SU-DHL-6 (cell line): Measurements from ENCODE around the gene MAGEA9.

ENCODE experiments used
- H2AFZ ChIP-seq: fragments of 200-600 bp; sonication (generic); 2 replicates; pipeline ENCODE4 v1.6.1; 2014; ENCODE audit warnings: low read depth, mild to moderate bottlenecking, moderate library complexity, mixed read lengths, antibody characterized with exemption, low read length; ENCODE audit not compliant: severe bottlenecking
- H3F3A ChIP-seq: fragments of 200-600 bp; shearing (Covaris generic); 2 replicates; pipeline ENCODE4 v1.6.0; 2016; ENCODE audit warnings: antibody characterized with exemption, mild to moderate bottlenecking; ENCODE audit not compliant: insufficient read depth
- H3K27ac ChIP-seq: fragments of 200-600 bp; sonication (generic); 2 replicates; pipeline ENCODE4 v1.5.1; 2016; ENCODE audit warnings: low read depth, mild to moderate bottlenecking, low read length, moderate library complexity, mixed read lengths
- H3K27me3 ChIP-seq: fragments of 200-600 bp; sonication (generic), shearing (Covaris generic); 2 replicates; pipeline ENCODE4 v1.6.0; 2014; ENCODE audit warnings: mild to moderate bottlenecking, low read length
- H3K36me3 ChIP-seq: fragments of 200-600 bp; sonication (generic); 2 replicates; pipeline ENCODE4 v1.6.1; 2014; ENCODE audit warnings: mild to moderate bottlenecking, low read length, mixed read lengths
- H3K4me2 ChIP-seq: fragments of 300-600, 200-600 bp; shearing (Covaris generic), sonication (generic); 2 replicates; pipeline ENCODE4 v1.6.0; 2014; ENCODE audit warnings: low read length, low read depth, mild to moderate bottlenecking; ENCODE audit not compliant: poor library complexity, severe bottlenecking
- H3K4me3 ChIP-seq: fragments of 200-600 bp; sonication (generic); 2 replicates; pipeline ENCODE4 v1.5.1; 2014; ENCODE audit warnings: antibody characterized with exemption, low read length, mild to moderate bottlenecking, mixed read lengths; ENCODE audit not compliant: insufficient read depth, poor library complexity, severe bottlenecking
- H3K79me2 ChIP-seq: fragments of 200-600 bp; sonication (generic); 2 replicates; pipeline ENCODE4 v1.6.1; 2014; ENCODE audit warnings: mild to moderate bottlenecking, low read length, moderate library complexity; ENCODE audit not compliant: insufficient read depth
- H3K9ac ChIP-seq: fragments of 200-600 bp; sonication (generic); 2 replicates; pipeline ENCODE4 v1.7.0; 2014; ENCODE audit warnings: mild to moderate bottlenecking, low read length
- H3K9me2 ChIP-seq: fragments of 200-600 bp; sonication (generic); replicated peaks from 2 replicates; pipeline ENCODE4 v1.6.1; 2014; ENCODE audit warnings: low read length; ENCODE audit not compliant: insufficient read depth
- H3K9me3 ChIP-seq: fragments of 200-600 bp; sonication (generic); 2 replicates; pipeline ENCODE4 v1.6.1; 2014; ENCODE audit warnings: low read length, mixed read lengths; ENCODE audit not compliant: insufficient read depth
- H4K20me1 ChIP-seq: fragments of 200-600 bp; sonication (generic); 2 replicates; pipeline ENCODE4 v1.6.1; 2014; ENCODE audit warnings: low read depth, mild to moderate bottlenecking, antibody characterized with exemption, low read length, moderate library complexity, mixed read lengths
- EZH2phosphoT487 ChIP-seq: fragments of 200-600 bp; sonication (generic), shearing (Covaris generic); conservative IDR thresholded peaks from 2 replicates; pipeline ENCODE4 v1.6.1; 2018; ENCODE audit warnings: mild to moderate bottlenecking, antibody characterized with exemption, low read length, moderate library complexity, mixed read lengths
- TF ChIP-seq, protein P1 (sequence below): fragments of 200-600 bp; sonication (generic); IDR thresholded peaks from one replicate; pipeline ENCODE4 v1.5.1; 2017; ENCODE audit warnings: antibody characterized with exemption, mild to moderate bottlenecking, low read length, moderate library complexity; ENCODE audit not compliant: insufficient read depth, poor library complexity, severe bottlenecking

Gene MAGEA9

GRCh38 chrX:149807747-149808458, 26.2 kb downstream of the MAGEA9 start:
- no peak for TF ChIP-seq EZH2phosphoT487
- TF ChIP-seq, protein P1, sequence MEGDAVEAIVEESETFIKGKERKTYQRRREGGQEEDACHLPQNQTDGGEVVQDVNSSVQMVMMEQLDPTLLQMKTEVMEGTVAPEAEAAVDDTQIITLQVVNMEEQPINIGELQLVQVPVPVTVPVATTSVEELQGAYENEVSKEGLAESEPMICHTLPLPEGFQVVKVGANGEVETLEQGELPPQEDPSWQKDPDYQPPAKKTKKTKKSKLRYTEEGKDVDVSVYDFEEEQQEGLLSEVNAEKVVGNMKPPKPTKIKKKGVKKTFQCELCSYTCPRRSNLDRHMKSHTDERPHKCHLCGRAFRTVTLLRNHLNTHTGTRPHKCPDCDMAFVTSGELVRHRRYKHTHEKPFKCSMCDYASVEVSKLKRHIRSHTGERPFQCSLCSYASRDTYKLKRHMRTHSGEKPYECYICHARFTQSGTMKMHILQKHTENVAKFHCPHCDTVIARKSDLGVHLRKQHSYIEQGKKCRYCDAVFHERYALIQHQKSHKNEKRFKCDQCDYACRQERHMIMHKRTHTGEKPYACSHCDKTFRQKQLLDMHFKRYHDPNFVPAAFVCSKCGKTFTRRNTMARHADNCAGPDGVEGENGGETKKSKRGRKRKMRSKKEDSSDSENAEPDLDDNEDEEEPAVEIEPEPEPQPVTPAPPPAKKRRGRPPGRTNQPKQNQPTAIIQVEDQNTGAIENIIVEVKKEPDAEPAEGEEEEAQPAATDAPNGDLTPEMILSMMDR: no peak
- H3K79me2 ChIP-seq: no peaks in the 10 kb centered on the region
- no peaks in the 10 kb centered on the region for H3K27me3 ChIP-seq
- no peak overlapping the region for H2AFZ ChIP-seq
- no peaks in the 10 kb centered on the region for H3K9me3 ChIP-seq
- H4K20me1 ChIP-seq: no peaks in the 10 kb centered on the region
- no peaks in the 10 kb centered on the region for H3K36me3 ChIP-seq
- no peak overlapping the region for H3K4me3 ChIP-seq
- H3K9ac ChIP-seq: no peak overlapping the region
- H3K4me2 ChIP-seq: no peak overlapping the region
- H3K27ac ChIP-seq: no peak overlapping the region
- H3F3A ChIP-seq: no peaks in the 10 kb centered on the region
- H3K9me2 ChIP-seq: no peaks in the 10 kb centered on the region

DNA sequence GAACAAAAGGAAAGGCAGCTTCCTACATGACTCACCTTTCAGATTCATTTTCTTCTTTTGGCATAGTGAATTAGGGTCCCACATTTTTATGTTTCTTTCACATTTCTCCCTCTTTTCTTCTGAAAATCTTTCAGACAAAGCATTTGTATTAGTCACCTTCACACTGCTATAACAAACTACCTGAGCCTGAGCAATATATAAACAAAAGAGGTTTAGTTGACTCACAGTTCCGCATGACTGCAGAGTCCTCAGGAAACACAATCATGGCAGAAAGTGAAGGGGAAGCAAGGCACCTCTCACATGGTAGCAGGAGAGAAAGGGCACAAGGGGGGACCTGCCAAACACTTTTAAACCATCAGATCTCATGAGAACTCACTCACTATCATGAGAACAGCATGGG, 36.9 kb downstream of the MAGEA9 start:
- Histone ChIP-seq H3K4me3 (no peak overlapping the region), H3K27me3 (no peaks in the 10 kb centered on the region), H2AFZ (no peak overlapping the region), H3K27ac (no peak overlapping the region), H3K36me3 (no peaks in the 10 kb centered on the region), H3F3A (no peaks in the 10 kb centered on the region), H3K4me2 (no peak overlapping the region), H3K79me2 (no peaks in the 10 kb centered on the region), H4K20me1 (no peaks in the 10 kb centered on the region), H3K9me2 (no peaks in the 10 kb centered on the region), H3K9me3 (no peaks in the 10 kb centered on the region), H3K9ac (no peak overlapping the region)
- TF ChIP-seq EZH2phosphoT487: no peak
- TF ChIP-seq, protein P1: no peak

- no peak overlapping the region for H2AFZ ChIP-seq
- no peaks in the 10 kb centered on the region for H3K36me3 ChIP-seq
- no peaks in the 10 kb centered on the region for H3K9me3 ChIP-seq
- no peak overlapping the region for H3K4me3 ChIP-seq
- no peaks in the 10 kb centered on the region for H3K27me3 ChIP-seq
- no peak overlapping the region for H3K9ac ChIP-seq
- H3K4me2 ChIP-seq: no peak overlapping the region
- H3K27ac ChIP-seq: no peak overlapping the region
- no peaks in the 10 kb centered on the region for H3K9me2 ChIP-seq
- H3F3A ChIP-seq: no peaks in the 10 kb centered on the region
- TF ChIP-seq, protein P1: no peak
- TF ChIP-seq EZH2phosphoT487: no peak
- no peaks in the 10 kb centered on the region for H3K79me2 ChIP-seq
- H4K20me1 ChIP-seq: no peaks in the 10 kb centered on the region
These were observed 37.6 kb downstream of the MAGEA9 start for GRCh38 chrX:149819371-149819770.
